Activated T-cell treated with anti-CD3 and anti-CD28 coated beads, Interleukin-2, amount 50 U/mL, for 4 hours (primary cell): Measurements from ENCODE around the gene PRAME. TPM values are rescaled to one million over a fixed set of nuclear protein-coding genes. Genes with fewer than 3 reads are reported as not detected.
"Not testable (repeated sequence)": the region's sequence is repeated elsewhere in the genome, so short reads cannot be mapped to it uniquely, and the experiment has no call there.

Experiments used
- ATAC-seq, 2 donors: fragments of 200-7000 bp; cut with Tn5 transposase; one replicate each; pipeline ENCODE4 v1.10.0; 2021
- DNase-seq: peaks from one replicate; pipeline ENCODE4 v3.0.0-alpha.2; 2020
- H3K27me3 Mint-ChIP-seq: one replicate; pipeline ENCODE4 v1.8.0; 2021; ENCODE audit warnings: low read depth, mixed read lengths
- H3K36me3 Mint-ChIP-seq: one replicate; pipeline ENCODE4 v1.8.0; 2022; ENCODE audit warnings: mixed read lengths; ENCODE audit not compliant: insufficient read depth
- H3K4me1 Mint-ChIP-seq: one replicate; pipeline ENCODE4 v1.8.0; 2021; ENCODE audit warnings: low read depth, mixed read lengths
- H3K4me3 Mint-ChIP-seq: one replicate; pipeline ENCODE4 v1.8.0; 2021; ENCODE audit warnings: mild to moderate bottlenecking, moderate library complexity, mixed read lengths
- H3K9me3 Mint-ChIP-seq: one replicate; pipeline ENCODE4 v1.8.0; 2021; ENCODE audit warnings: mixed read lengths
- total RNA-seq, 3 donors: library from RNA; stranded (reverse); gene quantifications; one replicate each; pipeline ENCODE4 v1.2.1, GENCODE V29; 2021

PRAME gene
- total RNA-seq, 3 donors from 2014 or later, result 0.95 to 1.3 (median 1.2) TPM

DNA sequence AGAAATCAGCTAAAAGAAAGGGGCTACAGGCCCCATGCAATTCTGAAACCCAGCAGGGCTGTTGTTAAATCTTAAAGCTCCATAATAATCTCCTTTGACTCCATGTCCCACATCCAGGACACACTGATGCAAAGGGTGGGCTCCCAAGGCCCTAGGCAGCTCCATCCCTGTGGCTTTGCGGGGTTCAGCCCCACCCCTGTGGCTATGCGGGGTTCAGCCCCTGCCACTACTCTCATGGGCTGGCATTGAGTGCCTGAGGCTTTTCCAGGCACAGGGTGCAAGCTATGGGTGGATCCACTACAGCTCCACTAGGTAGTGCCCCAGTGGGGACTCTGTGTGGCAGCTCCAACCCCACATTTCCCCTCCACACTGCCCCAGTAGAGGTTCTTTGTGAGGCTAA is 30.3 kb downstream of the PRAME start:
- Mint-ChIP-seq H3K4me1 (no peaks in the 10 kb centered on the region), H3K4me3 (no peak overlapping the region), H3K27me3 (peaks cover 12% of the 10 kb centered on the region), H3K9me3 (no peaks in the 10 kb centered on the region), H3K36me3 (no peaks in the 10 kb centered on the region)
- ATAC-seq, result no peak
- no peak for DNase-seq

DNA sequence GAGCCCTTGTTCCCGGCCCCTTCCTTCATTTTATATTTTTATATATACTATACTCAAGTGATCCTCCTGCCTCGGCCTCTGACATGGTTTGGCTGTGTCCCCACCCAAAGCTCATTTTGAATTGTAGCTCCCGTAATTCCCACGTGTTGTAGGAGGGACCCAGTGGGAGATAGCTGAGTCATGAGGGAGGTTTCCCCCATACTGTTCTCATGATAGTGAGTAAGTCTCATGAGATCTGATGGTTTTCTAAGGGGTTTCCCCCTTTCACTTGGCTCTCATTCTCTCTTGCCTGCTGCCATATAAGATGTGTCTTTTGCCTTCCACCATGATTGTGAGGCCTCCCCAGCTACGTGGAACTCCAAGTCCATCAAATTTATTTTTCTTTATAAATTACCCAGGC is 31.8 kb downstream of the PRAME start:
- Mint-ChIP-seq H3K4me3 (no peak overlapping the region), H3K9me3 (no peaks in the 10 kb centered on the region), H3K27me3 (peaks cover 16% of the 10 kb centered on the region), H3K4me1 (no peaks in the 10 kb centered on the region), H3K36me3 (no peaks in the 10 kb centered on the region)
- DNase-seq (no peak), ATAC-seq (peak in 1 of 2 donors; percentile 18)

DNA sequence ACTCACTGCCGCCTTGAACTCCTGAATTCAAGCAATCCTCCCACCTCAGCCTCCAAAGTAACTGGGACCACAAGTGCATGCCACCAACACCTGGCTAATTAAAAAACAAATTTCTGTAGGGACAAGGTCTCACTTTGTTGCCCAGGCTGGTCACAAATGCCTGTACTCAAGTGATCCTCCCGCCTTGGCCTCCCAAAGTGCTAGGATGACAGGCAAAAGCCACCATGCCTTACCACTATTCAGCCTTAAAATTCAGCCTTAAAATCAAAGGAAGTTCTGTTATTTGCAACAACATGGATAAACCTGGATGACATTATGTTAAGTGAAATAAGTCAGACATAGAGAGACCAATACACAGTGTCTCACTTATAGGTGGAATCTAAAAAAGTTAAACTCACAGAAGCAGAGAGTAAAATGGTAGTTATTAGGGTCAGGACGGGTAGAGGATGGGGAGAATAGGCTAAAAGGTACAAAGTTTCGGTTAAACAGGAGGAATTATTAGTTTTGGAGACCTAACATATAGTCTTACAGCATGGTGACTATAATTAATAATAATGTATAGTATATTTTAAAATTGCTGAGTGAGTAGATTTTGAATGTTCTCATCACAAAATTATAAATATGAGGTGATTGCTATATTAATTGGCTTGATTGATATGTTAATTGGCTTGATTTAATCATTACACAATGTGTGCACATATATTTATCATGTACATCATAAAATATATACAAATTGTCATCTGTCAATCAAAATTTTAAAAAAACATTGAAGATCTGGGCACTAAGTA is 32.7 kb downstream of the PRAME start:
- Mint-ChIP-seq H3K9me3 (no peaks in the 10 kb centered on the region), H3K36me3 (no peaks in the 10 kb centered on the region), H3K27me3 (peaks cover 16% of the 10 kb centered on the region), H3K4me1 (no peaks in the 10 kb centered on the region), H3K4me3 (no peak overlapping the region)
- DNase-seq, result no peak
- ATAC-seq, result no peak

DNA sequence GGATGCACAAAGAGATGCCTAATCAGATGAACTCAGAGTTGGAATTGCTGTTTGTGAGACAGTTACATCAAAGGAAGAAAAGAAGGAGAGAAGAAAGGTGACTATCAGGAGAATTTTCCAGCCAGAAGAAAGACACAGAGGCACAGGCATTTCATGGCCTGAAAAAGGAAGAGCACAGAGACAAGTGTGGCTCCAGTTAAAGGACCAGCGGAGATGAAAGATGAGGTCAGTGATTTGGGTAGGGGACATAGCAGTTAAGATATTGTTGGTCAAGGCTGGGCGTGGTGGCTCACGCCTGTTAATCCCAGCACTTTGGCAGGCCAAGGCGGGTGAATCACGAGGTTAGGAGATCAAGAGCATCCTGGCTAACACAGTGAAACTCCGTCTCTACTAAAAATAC is 35.6 kb downstream of the PRAME start:
- H3K4me3 Mint-ChIP-seq, result no peak overlapping the region
- peaks cover 19% of the 10 kb centered on the region for H3K27me3 Mint-ChIP-seq
- H3K36me3 Mint-ChIP-seq, result no peaks in the 10 kb centered on the region
- ATAC-seq (no peak), DNase-seq (no peak)
- H3K9me3 Mint-ChIP-seq, result no peaks in the 10 kb centered on the region
- H3K4me1 Mint-ChIP-seq, result no peaks in the 10 kb centered on the region

DNA sequence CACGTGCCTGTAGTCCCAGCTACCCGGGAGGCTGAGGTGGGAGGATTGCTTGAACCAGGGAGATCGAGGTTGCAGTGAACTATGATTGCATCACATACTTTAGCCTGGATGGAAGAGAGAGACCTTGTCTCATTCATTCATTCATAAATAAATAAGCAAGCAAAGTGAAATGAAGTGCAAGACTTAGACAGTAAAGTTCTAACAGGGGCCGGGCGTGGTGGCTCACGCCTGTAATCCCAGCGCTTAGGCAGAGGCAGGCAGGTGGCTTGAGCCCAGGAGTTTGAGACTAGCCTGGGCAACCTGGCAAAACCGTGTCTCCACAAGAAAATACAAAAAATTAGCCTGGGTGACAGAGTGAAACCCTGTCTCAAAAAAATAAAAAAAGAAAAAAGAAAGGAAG is 37.4 kb downstream of the PRAME start:
- Mint-ChIP-seq H3K36me3 (no peaks in the 10 kb centered on the region), H3K9me3 (no peaks in the 10 kb centered on the region), H3K4me1 (no peaks in the 10 kb centered on the region), H3K27me3 (peaks cover 16% of the 10 kb centered on the region), H3K4me3 (no peak overlapping the region)
- ATAC-seq (no peak), DNase-seq (no peak)

DNA sequence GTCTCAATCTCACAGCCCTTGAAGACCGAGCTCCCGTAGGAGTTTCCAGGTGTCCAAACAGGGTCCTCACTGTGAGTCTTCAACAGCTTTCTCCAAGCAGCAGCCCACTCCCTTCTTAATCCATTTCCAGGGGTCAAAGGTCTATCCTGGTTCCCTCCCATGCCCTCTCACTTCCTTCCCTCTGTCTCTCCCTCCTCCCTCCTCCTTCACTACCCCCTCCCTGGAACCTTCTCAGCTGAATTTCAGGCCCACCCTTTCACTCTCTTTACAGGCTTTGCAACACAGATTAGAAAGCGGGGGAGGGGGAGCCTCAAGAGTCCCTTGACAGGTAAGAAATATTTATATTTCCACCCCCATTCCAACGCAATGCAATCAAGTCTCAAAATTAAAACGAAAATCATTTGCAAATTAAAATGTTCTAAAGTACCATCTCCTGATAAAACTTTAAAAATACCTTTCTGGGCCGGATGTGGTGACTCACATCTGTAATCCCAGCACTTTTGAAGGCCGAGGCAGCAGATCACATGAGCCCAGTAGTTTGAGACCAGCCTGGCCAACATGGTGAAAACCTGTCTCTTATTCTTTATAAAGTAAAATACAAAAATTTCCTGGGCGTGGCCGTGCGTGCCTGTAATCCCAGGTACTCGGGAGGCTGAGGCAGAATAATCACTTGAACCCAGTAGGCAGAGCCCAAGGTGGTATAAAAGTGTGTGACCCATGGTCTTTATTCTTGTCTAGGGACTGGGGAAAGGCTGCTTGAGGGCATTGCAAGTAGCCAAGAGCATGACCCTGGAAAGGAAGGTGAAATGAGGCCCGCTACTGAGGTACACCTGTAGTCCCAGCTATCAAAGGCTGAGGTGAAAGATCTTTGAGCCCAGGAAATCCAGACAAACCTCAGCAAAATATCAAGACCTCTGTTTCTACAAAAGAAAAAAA is 38.1 kb downstream of the PRAME start:
- DNase-seq (no peak), ATAC-seq (no peak)
- Mint-ChIP-seq H3K9me3 (no peaks in the 10 kb centered on the region), H3K36me3 (no peaks in the 10 kb centered on the region), H3K4me1 (no peaks in the 10 kb centered on the region), H3K4me3 (no peak overlapping the region), H3K27me3 (peaks cover 16% of the 10 kb centered on the region)

DNA sequence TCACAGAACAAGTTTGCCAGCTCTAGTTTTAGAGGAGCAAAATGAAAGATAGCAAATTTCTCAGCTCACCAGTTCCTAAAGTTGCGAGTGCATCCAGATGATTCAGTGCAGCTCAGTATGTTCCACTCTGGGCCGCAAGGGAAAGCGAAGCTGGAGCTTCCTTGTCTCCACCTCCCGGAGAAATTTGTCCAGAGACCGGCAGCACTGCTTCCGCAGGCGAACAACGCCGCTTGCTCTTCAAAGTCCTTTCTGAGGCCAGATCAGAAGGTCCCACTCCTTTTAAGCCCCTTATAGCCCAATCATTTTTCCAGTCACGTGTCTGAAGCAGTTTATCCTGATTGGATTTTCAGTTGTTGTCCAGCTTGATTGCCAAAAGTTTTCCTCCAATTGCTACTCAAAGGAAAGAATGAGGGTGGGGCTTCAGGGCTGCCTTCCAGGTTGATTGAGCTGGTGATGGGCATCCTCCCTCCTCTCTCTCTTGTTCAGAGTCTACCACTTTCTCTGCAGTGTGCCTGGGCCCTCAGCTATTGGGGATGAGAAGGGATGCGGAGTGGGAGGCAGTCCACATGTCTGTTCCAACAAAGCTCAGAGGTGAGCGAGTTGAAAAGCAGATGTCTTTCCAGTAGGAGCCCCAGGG is 38.9 kb downstream of the PRAME start, which contains the start of gene ZNF280A:
Gene ZNF280A (minus strand): TSS at position 251 of the 637 bp plus-strand sequence. CDS start 4,640 bp downstream, outside the sequence.
- DNase-seq, result no peak
- Mint-ChIP-seq H3K36me3 (no peaks in the 10 kb centered on the region), H3K27me3 (peaks cover 21% of the 10 kb centered on the region), H3K9me3 (no peaks in the 10 kb centered on the region), H3K4me3 (no peak within 1 kb of the TSS), H3K4me1 (no peaks in the 10 kb centered on the region)
- ATAC-seq, result no peak

DNA sequence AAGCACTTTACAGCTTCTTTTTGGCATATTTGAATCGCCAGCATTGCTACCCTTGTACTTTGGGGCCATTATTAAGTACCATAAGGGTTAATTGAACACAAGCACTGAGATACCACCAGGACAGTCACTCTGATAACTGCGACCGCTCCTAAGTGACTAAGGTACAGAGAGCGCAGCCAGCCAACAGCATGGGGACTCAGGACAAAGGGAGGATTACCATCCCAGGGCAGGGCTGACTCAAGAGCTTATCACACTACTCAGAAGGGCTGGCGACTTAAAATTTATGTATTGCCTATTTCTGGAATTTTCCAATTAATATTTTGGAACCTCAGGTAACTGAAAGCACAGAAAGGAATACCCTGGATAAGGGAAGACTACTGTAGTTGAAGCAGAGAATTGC is 39.5 kb downstream of the PRAME start:
- Mint-ChIP-seq H3K27me3 (peaks cover 26% of the 10 kb centered on the region), H3K4me1 (no peaks in the 10 kb centered on the region), H3K36me3 (no peaks in the 10 kb centered on the region), H3K9me3 (no peaks in the 10 kb centered on the region), H3K4me3 (no peak overlapping the region)
- ATAC-seq, result no peak
- DNase-seq, result no peak

DNA sequence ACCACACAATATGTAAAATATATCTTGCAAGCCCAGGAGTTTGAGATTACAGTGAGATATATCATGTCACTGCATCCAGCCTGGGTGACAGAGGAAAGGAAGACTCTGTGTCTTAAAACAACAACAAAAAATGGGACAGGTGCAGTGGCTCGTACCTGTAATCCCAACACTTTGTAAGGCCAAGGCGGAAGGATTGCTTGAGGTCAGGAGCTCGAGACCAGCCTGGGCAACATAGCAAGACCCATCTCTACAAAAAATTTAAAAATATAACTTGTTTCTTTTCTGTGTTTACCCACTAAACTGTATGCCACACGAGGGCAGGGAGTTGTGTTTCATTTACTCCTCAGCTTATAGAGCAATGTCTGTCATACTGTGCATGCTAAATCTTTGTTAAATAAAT is 42.1 kb downstream of the PRAME start:
- Mint-ChIP-seq H3K9me3 (no peaks in the 10 kb centered on the region), H3K4me3 (no peak overlapping the region), H3K4me1 (no peaks in the 10 kb centered on the region), H3K36me3 (no peaks in the 10 kb centered on the region), H3K27me3 (peaks cover 28% of the 10 kb centered on the region)
- DNase-seq, result no peak
- ATAC-seq, result no peak

DNA sequence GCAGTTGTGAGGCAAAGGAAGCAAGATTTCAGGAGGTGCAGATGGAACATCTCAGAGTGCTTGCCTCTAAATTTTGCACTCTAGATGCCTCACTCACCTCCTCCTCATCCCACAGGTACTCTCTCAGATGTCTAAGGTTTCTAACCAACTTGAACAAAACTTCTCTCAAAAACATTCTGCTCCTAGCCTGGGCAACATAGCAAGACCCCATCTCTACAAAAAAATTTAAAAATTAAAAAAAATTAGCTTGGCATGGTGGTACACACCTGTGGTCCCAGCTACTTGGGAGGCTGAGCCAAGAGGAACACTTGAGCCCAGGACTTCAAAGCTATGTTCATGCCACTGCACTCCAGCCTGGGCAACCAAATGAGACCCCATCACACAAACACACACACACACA is 43.2 kb downstream of the PRAME start:
- no peaks in the 10 kb centered on the region for H3K4me1 Mint-ChIP-seq
- H3K27me3 Mint-ChIP-seq, result peaks cover 28% of the 10 kb centered on the region
- ATAC-seq, result no peak
- no peaks in the 10 kb centered on the region for H3K36me3 Mint-ChIP-seq
- no peaks in the 10 kb centered on the region for H3K9me3 Mint-ChIP-seq
- H3K4me3 Mint-ChIP-seq, result no peak overlapping the region
- DNase-seq, result no peak

DNA sequence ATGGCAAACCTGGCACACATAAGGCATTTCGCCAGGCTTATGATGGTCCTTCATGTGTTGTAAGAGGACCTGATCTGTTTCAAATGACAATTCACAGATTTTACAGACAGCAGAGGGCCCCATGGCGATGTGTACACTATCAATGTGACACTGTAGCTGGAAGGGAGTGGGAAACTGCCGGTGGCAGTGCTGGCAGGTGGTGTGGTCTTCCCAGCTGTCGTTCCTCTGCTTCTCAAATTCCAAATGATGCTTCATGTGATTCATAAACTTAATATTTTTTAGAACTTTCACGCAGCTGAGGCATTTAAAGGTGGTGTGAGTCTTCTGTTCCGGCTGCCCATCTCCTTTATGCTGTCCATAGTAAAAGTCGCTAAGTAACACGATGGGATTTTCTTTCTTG is 44.6 kb downstream of the PRAME start:
- not testable (repeated sequence) for H3K4me1 Mint-ChIP-seq, DNase-seq, H3K4me3 Mint-ChIP-seq, H3K36me3 Mint-ChIP-seq, H3K9me3 Mint-ChIP-seq, ATAC-seq
- peaks cover 21% of the 10 kb centered on the region for H3K27me3 Mint-ChIP-seq

DNA sequence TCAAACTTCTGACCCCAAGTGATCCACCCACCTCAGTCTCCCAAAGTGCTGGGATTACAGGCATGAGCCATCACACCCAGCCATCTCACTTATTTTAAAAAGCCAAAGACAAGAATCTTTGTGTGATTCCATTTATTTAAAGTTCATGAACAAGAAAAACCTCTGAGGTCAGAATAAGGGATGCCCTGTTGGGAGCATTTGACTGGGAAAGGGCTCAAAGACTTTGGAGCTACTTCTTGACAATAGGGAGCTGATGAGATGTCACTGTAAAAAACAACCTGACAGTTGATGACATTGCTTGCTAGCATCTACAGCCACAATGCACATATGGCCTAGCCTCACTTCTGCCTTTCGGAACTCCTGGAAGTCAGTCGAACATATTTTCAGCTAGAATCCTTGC is 45.4 kb downstream of the PRAME start:
- no peaks in the 10 kb centered on the region for H3K9me3 Mint-ChIP-seq
- DNase-seq (no peak), ATAC-seq (no peak)
- H3K4me3 Mint-ChIP-seq, result no peak overlapping the region
- no peaks in the 10 kb centered on the region for H3K4me1 Mint-ChIP-seq
- no peaks in the 10 kb centered on the region for H3K36me3 Mint-ChIP-seq
- peaks cover 20% of the 10 kb centered on the region for H3K27me3 Mint-ChIP-seq

DNA sequence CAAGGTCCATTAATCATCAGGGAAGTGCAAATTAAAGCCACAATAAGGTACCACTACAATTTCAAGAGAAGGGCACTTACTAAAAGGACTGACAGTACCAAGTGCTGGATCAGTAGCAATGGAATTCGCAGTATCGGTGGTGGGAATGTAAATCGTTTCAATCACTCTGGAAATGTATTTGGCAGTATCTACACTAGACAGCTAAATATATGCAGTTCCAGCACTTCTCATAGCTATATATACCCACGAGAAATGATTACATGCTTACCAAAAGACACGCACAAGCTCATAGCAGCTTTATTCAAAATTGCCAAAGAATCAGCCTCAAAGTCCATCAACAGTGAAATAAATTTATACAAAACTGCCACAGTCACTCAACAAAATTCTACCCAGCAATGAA is 46.1 kb downstream of the PRAME start:
- H3K36me3 Mint-ChIP-seq, result no peaks in the 10 kb centered on the region

DNA sequence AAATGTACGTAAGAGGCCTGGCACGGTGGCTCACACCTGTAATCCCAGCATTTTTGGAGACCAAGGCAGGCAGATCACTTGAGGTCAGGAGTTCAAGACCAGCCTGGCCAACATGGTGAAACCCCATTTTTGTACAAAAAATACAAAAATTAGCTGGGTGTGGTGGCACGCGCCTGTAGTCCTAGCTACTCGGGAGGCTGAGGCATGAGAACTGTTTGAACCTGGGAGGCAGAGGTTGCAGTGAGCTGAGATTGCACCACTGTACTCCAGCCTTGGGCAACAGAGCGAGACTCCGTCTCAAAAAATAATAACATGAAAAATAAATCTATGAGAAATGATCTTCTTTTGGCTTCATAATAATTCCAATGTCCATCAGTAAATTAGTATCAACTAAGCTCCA is 48.2 kb downstream of the PRAME start:
- not testable (repeated sequence) for ATAC-seq, H3K4me3 Mint-ChIP-seq, DNase-seq, H3K36me3 Mint-ChIP-seq, H3K4me1 Mint-ChIP-seq, H3K9me3 Mint-ChIP-seq
- peaks cover 17% of the 10 kb centered on the region for H3K27me3 Mint-ChIP-seq

More for the DNA sequence above, 46.1 kb downstream of the PRAME start:
- no peak overlapping the region for H3K4me3 Mint-ChIP-seq
- H3K9me3 Mint-ChIP-seq, result no peaks in the 10 kb centered on the region
- peaks cover 20% of the 10 kb centered on the region for H3K27me3 Mint-ChIP-seq
- peaks cover 1% of the 10 kb centered on the region for H3K4me1 Mint-ChIP-seq
- ATAC-seq (no peak), DNase-seq (no peak)
